Measurements from ENCODE around the gene PKHD1.

DNA sequence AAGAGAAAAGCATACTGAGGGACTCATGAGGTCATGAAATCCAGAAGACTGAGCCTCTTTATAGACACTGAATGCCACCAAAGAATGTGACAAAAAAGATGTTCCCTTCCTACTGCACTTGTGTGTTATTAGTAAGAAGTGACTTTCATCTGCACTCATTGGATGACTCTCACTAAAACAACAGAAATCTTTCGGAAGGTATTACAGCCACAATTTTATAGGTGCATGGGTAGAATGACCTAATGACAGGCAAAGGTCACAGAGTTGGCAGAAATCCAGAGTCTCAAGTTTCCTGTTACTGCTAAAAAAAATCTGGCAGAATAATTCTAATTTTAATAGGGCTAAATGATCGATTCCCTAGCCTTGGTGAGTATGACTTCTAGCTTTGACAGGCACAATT is 13.3 kb downstream of the PKHD1 start:
- TF ChIP-seq, protein P1, sequence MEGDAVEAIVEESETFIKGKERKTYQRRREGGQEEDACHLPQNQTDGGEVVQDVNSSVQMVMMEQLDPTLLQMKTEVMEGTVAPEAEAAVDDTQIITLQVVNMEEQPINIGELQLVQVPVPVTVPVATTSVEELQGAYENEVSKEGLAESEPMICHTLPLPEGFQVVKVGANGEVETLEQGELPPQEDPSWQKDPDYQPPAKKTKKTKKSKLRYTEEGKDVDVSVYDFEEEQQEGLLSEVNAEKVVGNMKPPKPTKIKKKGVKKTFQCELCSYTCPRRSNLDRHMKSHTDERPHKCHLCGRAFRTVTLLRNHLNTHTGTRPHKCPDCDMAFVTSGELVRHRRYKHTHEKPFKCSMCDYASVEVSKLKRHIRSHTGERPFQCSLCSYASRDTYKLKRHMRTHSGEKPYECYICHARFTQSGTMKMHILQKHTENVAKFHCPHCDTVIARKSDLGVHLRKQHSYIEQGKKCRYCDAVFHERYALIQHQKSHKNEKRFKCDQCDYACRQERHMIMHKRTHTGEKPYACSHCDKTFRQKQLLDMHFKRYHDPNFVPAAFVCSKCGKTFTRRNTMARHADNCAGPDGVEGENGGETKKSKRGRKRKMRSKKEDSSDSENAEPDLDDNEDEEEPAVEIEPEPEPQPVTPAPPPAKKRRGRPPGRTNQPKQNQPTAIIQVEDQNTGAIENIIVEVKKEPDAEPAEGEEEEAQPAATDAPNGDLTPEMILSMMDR (IDR thresholded peaks at IDR 0.05) = no peak
- TF ChIP-seq GABPA (IDR thresholded peaks at IDR 0.05; ENCODE audit: low read depth) = no peak
- TF ChIP-seq, protein P2, sequence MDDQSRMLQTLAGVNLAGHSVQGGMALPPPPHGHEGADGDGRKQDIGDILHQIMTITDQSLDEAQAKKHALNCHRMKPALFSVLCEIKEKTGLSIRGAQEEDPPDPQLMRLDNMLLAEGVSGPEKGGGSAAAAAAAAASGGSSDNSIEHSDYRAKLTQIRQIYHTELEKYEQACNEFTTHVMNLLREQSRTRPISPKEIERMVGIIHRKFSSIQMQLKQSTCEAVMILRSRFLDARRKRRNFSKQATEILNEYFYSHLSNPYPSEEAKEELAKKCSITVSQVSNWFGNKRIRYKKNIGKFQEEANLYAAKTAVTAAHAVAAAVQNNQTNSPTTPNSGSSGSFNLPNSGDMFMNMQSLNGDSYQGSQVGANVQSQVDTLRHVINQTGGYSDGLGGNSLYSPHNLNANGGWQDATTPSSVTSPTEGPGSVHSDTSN (IDR thresholded peaks at IDR 0.05) = no peak
- TF ChIP-seq RFX5 (IDR thresholded peaks at IDR 0.05; ENCODE audit: low read length) = no peak
- no peak for TF ChIP-seq POLR2AphosphoS5 (IDR thresholded peaks at IDR 0.05; ENCODE audit: low read depth, low read length)
- TF ChIP-seq, protein P3, sequence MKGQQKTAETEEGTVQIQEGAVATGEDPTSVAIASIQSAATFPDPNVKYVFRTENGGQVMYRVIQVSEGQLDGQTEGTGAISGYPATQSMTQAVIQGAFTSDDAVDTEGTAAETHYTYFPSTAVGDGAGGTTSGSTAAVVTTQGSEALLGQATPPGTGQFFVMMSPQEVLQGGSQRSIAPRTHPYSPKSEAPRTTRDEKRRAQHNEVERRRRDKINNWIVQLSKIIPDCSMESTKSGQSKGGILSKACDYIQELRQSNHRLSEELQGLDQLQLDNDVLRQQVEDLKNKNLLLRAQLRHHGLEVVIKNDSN (IDR thresholded peaks at IDR 0.05; ENCODE audit: borderline replicate concordance, low read depth) = no peak
- no peak for TF ChIP-seq TAF1 (IDR thresholded peaks at IDR 0.05; ENCODE audit: borderline replicate concordance, low read depth, low read length)
- TF ChIP-seq SIN3A (IDR thresholded peaks at IDR 0.05; ENCODE audit: borderline replicate concordance, low read depth, low read length) = no peak
- TF ChIP-seq, protein P4, sequence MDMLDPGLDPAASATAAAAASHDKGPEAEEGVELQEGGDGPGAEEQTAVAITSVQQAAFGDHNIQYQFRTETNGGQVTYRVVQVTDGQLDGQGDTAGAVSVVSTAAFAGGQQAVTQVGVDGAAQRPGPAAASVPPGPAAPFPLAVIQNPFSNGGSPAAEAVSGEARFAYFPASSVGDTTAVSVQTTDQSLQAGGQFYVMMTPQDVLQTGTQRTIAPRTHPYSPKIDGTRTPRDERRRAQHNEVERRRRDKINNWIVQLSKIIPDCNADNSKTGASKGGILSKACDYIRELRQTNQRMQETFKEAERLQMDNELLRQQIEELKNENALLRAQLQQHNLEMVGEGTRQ (IDR thresholded peaks at IDR 0.05; ENCODE audit: borderline replicate concordance, low read depth, low read length) = no peak

Data from SK-N-SH (cell line).